ENCODE measurements around the gene CFLAR. TPM values are rescaled to one million over a fixed set of nuclear protein-coding genes. Genes with fewer than 3 reads are reported as not detected.
A peak's percentile ranks its signal among the peaks of the same experiment; 100 is the strongest.

CFLAR gene
- total and polyA plus RNA-seq, 2 of the 13 experiments (the other 11 are each of a cell fraction or from before 2014, with no cell fraction given) = 43.8 to 92.1 TPM

GRCh38 chr2:201183365-201183727 lies 67.4 kb downstream of the CFLAR start:
- H3K9ac ChIP-seq (ENCODE audit: insufficient read depth, low read depth, low read length) = peak overlapping the region; percentile 88
- no peak for TF ChIP-seq RARG (CRISPR knock-in tag; IDR thresholded peaks at IDR 0.05; ENCODE audit: low read depth)
- no peak for TF ChIP-seq AGO1 (IDR thresholded peaks at IDR 0.05; ENCODE audit: low read depth, low read length, poor library complexity, severe bottlenecking)
- 0 out of 2 replicates have a peak, but pooled peaks have one; percentile 6 for TF ChIP-seq RNF219 (CRISPR knock-in tag; IDR thresholded peaks at IDR 0.05)
- no peak for TF ChIP-seq ZNF746 (CRISPR knock-in tag; IDR thresholded peaks at IDR 0.05)
- 0 out of 2 replicates have a peak, but pooled peaks have one; percentile 25 for TF ChIP-seq GTF3A (CRISPR knock-in tag; conservative IDR thresholded peaks at IDR 0.05)
- TF ChIP-seq KDM1A (CRISPR knock-in tag; IDR thresholded peaks at IDR 0.05) = no peak
- no peak for TF ChIP-seq ATF6 (CRISPR knock-in tag; conservative IDR thresholded peaks at IDR 0.05)
- no peak for TF ChIP-seq RFXANK (CRISPR knock-in tag; IDR thresholded peaks at IDR 0.05)
- TF ChIP-seq NFATC3 (CRISPR knock-in tag; IDR thresholded peaks at IDR 0.05) = no peak
- no peak for TF ChIP-seq BCLAF1 (IDR thresholded peaks at IDR 0.05)
- 0 out of 2 replicates have a peak, but pooled peaks have one; percentile 7 for TF ChIP-seq RBFOX2 (IDR thresholded peaks at IDR 0.05; ENCODE audit: low read depth, low read length)
- TF ChIP-seq MAFK (conservative IDR thresholded peaks at IDR 0.05 in 1 of 2, IDR thresholded peaks at IDR 0.05 in 1 of 2; ENCODE audit: low read length in 2 of 2) = no peak
- 0 out of 2 replicates have a peak, but pooled peaks have one; percentile 13 for TF ChIP-seq ZSCAN29 (CRISPR knock-in tag; conservative IDR thresholded peaks at IDR 0.05)
- TF ChIP-seq GABPB1 (CRISPR knock-in tag; IDR thresholded peaks at IDR 0.05) = 0 out of 2 replicates have a peak, but pooled peaks have one; percentile 4
- TF ChIP-seq MTF1 (CRISPR knock-in tag; IDR thresholded peaks at IDR 0.05) = 0 out of 2 replicates have a peak, but pooled peaks have one; percentile 8
- no peak for TF ChIP-seq MBNL3 (CRISPR knock-in tag; conservative IDR thresholded peaks at IDR 0.05)
- 0 out of 2 replicates have a peak, but pooled peaks have one; percentile 8 for TF ChIP-seq KDM5A (IDR thresholded peaks at IDR 0.05; ENCODE audit: borderline replicate concordance, low read length)
- peak overlapping the region; percentile 75 for H3K4me2 ChIP-seq (ENCODE audit: low read depth, low read length)
- CTCF ChIA-PET (ENCODE audit: low intra/inter-chr PET ratio, low total read pairs) = interaction anchor here (4.5 kb wide), 1 partner anchor 49 kb away, joined by 45 read pairs; no protein-coding TSS in a partner anchor
- in situ Hi-C loops (cut with HindIII; ENCODE audit: extremely low pct_ligation_motif_present, low pct_unique_long_range_greater_than_20kb) = loop anchor here (5.0 kb wide), 1 partner anchor 49 kb away; no protein-coding TSS in a partner anchor
- peaks cover 52% of the 10 kb centered on the region for H3K79me2 ChIP-seq (ENCODE audit: insufficient read depth, low read length)
- POLR2A ChIA-PET = interaction anchor here (0.9 to 3.3 kb wide), 19 partner anchors 9 to 319 kb away, joined by 3 to 138 read pairs (median 5); partner anchors contain the start of genes CLK1, HYCC2, NIF3L1 and ORC2
- FAIRE-seq (no peak), ATAC-seq (no peak; the same call in 2 of the 3 replicates), DNase-seq (ENCODE audit: low spot score) (no peak)
- intact Hi-C loops (cut with micrococcal nuclease; ENCODE audit: unreplicated experiment) = loop anchor here (1.0 kb wide), 2 partner anchors 21 to 49 kb away; no protein-coding TSS in a partner anchor
- H4K20me1 ChIP-seq (ENCODE audit: insufficient read depth, low read length) = no peaks in the 10 kb centered on the region
- peak overlapping the region; percentile 74 for H3K27ac ChIP-seq (ENCODE audit: extremely low read length, insufficient read depth, low read length)
- TSS peak; percentile 85 for BruUV-seq (replicated peaks)
- peaks cover 74% of the 10 kb centered on the region for H3K4me1 ChIP-seq (ENCODE audit: insufficient read depth, low read length)
- peaks cover 3% of the 10 kb centered on the region; the same call in 1 of the 2 replicates for H3K9me3 ChIP-seq (ENCODE audit: low read length)
- peak overlapping the region; percentile 68 to 95 (median 74) for H3K4me3 ChIP-seq (replicated peaks in 1 of 3; ENCODE audit: insufficient read depth in 1 of 3, low read depth in 2 of 3, low read length in 3 of 3)
- peak overlapping the region; percentile 93 for H2AFZ ChIP-seq (ENCODE audit: low read length)
- H3K36me3 ChIP-seq (replicated peaks in 1 of 2; ENCODE audit: control insufficient read depth in 1 of 2, insufficient read depth in 2 of 2, low read length in 2 of 2) = peaks cover 10 to 26% of the 10 kb centered on the region in 2 experiments; a peak in 4 of 5 replicates
- WGBS (ENCODE audit: low lambda C conversion rate) = 2% methylated on average over 4 of the region's 4 CpGs
- no peaks in the 10 kb centered on the region; a peak in 1 of 5 replicates for H3K27me3 ChIP-seq (ENCODE audit: control insufficient read depth in 1 of 2, insufficient read depth in 2 of 2, low read length in 2 of 2)
